GM12801 (cell line): ENCODE results near the gene MCF2L2.

Source experiments
- CTCF ChIP-seq: IDR thresholded peaks from one replicate; pipeline ENCODE4 v1.5.1; 2011; ENCODE audit warnings: control low read depth; ENCODE audit not compliant: insufficient read length; ENCODE audit errors: extremely low read depth

MCF2L2 gene

GRCh38 chr3:183437666-183438564, 9.5 kb upstream of the MCF2L2 start:
- no peak for TF ChIP-seq CTCF

GRCh38 chr3:183437061-183437460, 8.6 kb upstream of the MCF2L2 start:
- TF ChIP-seq CTCF, result no peak

GRCh38 chr3:183435661-183436060, 7.2 kb upstream of the MCF2L2 start:
- TF ChIP-seq CTCF, result no peak

GRCh38 chr3:183434992-183435391, 6.6 kb upstream of the MCF2L2 start:
- TF ChIP-seq CTCF, result no peak

- no peak for TF ChIP-seq CTCF
Observed at GRCh38 chr3:183434503-183434902, 6.1 kb upstream of the MCF2L2 start.

- TF ChIP-seq CTCF, result no peak
Observed at GRCh38 chr3:183430325-183430957, 2.0 kb upstream of the MCF2L2 start.

- TF ChIP-seq CTCF, result no peak
Observed at GRCh38 chr3:183427876-183428446, 458 bp downstream of the MCF2L2 start.
